NCI-H226 (cell line): ENCODE results near the gene ITIH2.
A peak's percentile ranks its signal among the peaks of the same experiment; 100 is the strongest.
"Not testable (repeated sequence)": the region's sequence is repeated elsewhere in the genome, so short reads cannot be mapped to it uniquely, and the experiment has no call there.

Experiments used
- DNase-seq: peaks from one replicate; pipeline ENCODE4 v3.0.0-alpha.2; 2015

ITIH2 gene

GRCh38 chr10:7703140-7703539 is at the start of gene ITIH2:
Gene ITIH2, plus strand, starts transcription at chr10:7703316. Its CDS starts 119 bp downstream, at chr10:7703435.
- no peak for DNase-seq

- not testable (repeated sequence) for DNase-seq
Measured at GRCh38 chr10:7657079-7657478, 46.0 kb upstream of the ITIH2 start.

GRCh38 chr10:7657552-7657951 is 45.6 kb upstream of the ITIH2 start:
- no peak for DNase-seq

- DNase-seq, result no peak
Measured at GRCh38 chr10:7659560-7659959, 43.6 kb upstream of the ITIH2 start.

GRCh38 chr10:7662522-7662921 is 40.6 kb upstream of the ITIH2 start:
- no peak for DNase-seq

- no peak for DNase-seq
Measured at GRCh38 chr10:7664707-7665106, 38.4 kb upstream of the ITIH2 start.

- DNase-seq, result no peak
Measured at GRCh38 chr10:7665767-7666166, 37.3 kb upstream of the ITIH2 start.

- DNase-seq, result no peak
Measured at GRCh38 chr10:7666253-7667023, 36.7 kb upstream of the ITIH2 start, which contains the start of gene ITIH5. Gene ITIH5, minus strand, starts transcription at chr10:7666966. Its CDS starts 74 bp downstream, at chr10:7666892.

- DNase-seq, result no peak
Measured at GRCh38 chr10:7667262-7668141, 35.6 kb upstream of the ITIH2 start.

- no peak for DNase-seq
Measured at GRCh38 chr10:7670157-7670556, 33.0 kb upstream of the ITIH2 start.

GRCh38 chr10:7672341-7673134 is 30.6 kb upstream of the ITIH2 start:
- DNase-seq, result no peak

- DNase-seq, result no peak
Measured at GRCh38 chr10:7679256-7679655, 23.9 kb upstream of the ITIH2 start.

GRCh38 chr10:7680078-7680477 is 23.0 kb upstream of the ITIH2 start:
- DNase-seq, result not testable (repeated sequence)

GRCh38 chr10:7686351-7687171 is 16.6 kb upstream of the ITIH2 start:
- DNase-seq, result no peak

GRCh38 chr10:7687228-7687907 is 15.7 kb upstream of the ITIH2 start:
- DNase-seq, result peak; percentile 46

- DNase-seq, result no peak
Measured at GRCh38 chr10:7689591-7689990, 13.5 kb upstream of the ITIH2 start.

GRCh38 chr10:7690885-7691597 is 12.1 kb upstream of the ITIH2 start:
- DNase-seq, result not testable (repeated sequence)

- not testable (repeated sequence) for DNase-seq
Measured at GRCh38 chr10:7692368-7692767, 10.7 kb upstream of the ITIH2 start.

- DNase-seq, result not testable (repeated sequence)
Measured at GRCh38 chr10:7693194-7693593, 9.9 kb upstream of the ITIH2 start.

- DNase-seq, result peak; percentile 17
Measured at GRCh38 chr10:7696545-7696944, 6.6 kb upstream of the ITIH2 start.

- DNase-seq, result no peak
Measured at GRCh38 chr10:7697426-7697825, 5.7 kb upstream of the ITIH2 start.
